MCF 10A (cell line): ENCODE measurements around the gene CLEC4G. TPM values are rescaled to one million over a fixed set of nuclear protein-coding genes. Genes with fewer than 3 reads are reported as not detected.

Source experiments
- Bru-seq: library from RNA; stranded (reverse); fragments of 400-500 nt; gene quantifications from one replicate; lab custom pipeline; 2021; lab: Mats Ljungman, UMichigan
- BruChase-seq, 2 experiments: library from RNA; stranded (reverse); fragments of 400-500 nt; gene quantifications; one replicate each; lab custom pipeline; 2021; lab: Mats Ljungman, UMichigan
- BruUV-seq: library from RNA; stranded (reverse); fragments of 400-500 nt; replicated peaks from 2 replicates; lab custom pipeline; 2021; lab: Mats Ljungman, UMichigan
- CTCF ChIA-PET: fragments of 300-600 bp; sonication (Branson Sonifier 250); formaldehyde crosslinking; extraction: SDS; loops from one replicate; lab custom pipeline; 2021; ENCODE audit warnings: antibody characterized with exemption, inconsistent platforms; lab: Yijun Ruan, JAX
- POLR2A ChIA-PET: fragments of 300-600, 350-650 bp; sonication (Branson Sonifier 250); formaldehyde crosslinking; extraction: SDS; loops from one replicate; lab custom pipeline; 2020; ENCODE audit warnings: antibody characterized with exemption, inconsistent platforms; lab: Yijun Ruan, JAX
- DNase-seq: peaks from one replicate; pipeline ENCODE4 v3.0.0-alpha.2; 2018; ENCODE audit not compliant: unreplicated experiment
- H3K27ac Mint-ChIP-seq: one replicate; pipeline ENCODE4 v1.8.0; 2022; ENCODE audit warnings: mild to moderate bottlenecking, low read depth, mixed read lengths; ENCODE audit not compliant: unreplicated experiment
- H3K27me3 Mint-ChIP-seq: one replicate; pipeline ENCODE4 v1.8.0; 2022; ENCODE audit warnings: mixed read lengths; ENCODE audit not compliant: insufficient read depth, unreplicated experiment
- H3K36me3 Mint-ChIP-seq: one replicate; pipeline ENCODE4 v1.8.0; 2022; ENCODE audit warnings: mild to moderate bottlenecking, moderate library complexity, mixed read lengths; ENCODE audit not compliant: insufficient read depth, unreplicated experiment
- H3K4me1 Mint-ChIP-seq: one replicate; pipeline ENCODE4 v1.8.0; 2022; ENCODE audit warnings: mixed read lengths; ENCODE audit not compliant: insufficient read depth, unreplicated experiment
- H3K4me3 Mint-ChIP-seq: one replicate; pipeline ENCODE4 v1.8.0; 2022; ENCODE audit warnings: mild to moderate bottlenecking, moderate library complexity, mixed read lengths; ENCODE audit not compliant: unreplicated experiment
- H3K9me3 Mint-ChIP-seq: one replicate; pipeline ENCODE4 v1.8.0; 2022; ENCODE audit warnings: mixed read lengths; ENCODE audit not compliant: unreplicated experiment
- intact Hi-C: fragments of 100-400 bp; cut with micrococcal nuclease; formaldehyde crosslinking; loops from 2 replicates; pipeline ENCODE4 v1.14.1; 2022
- long read RNA-seq: library from polyadenylated mRNA; stranded (forward); transcript quantifications from one replicate; pipeline ENCODE4 v2.0.0, GENCODE V29; 2022
- total RNA-seq: library from RNA; stranded (reverse); gene quantifications from 2 replicates; pipeline ENCODE4 v1.2.3, GENCODE V29; 2022
- TF ChIP-seq, protein P1 (sequence below): fragments of 200-600 bp; IDR thresholded peaks from one replicate; pipeline ENCODE4 v1.8.0; 2022; ENCODE audit warnings: antibody characterized with exemption, mild to moderate bottlenecking; ENCODE audit not compliant: unreplicated experiment

CLEC4G gene, protein sequence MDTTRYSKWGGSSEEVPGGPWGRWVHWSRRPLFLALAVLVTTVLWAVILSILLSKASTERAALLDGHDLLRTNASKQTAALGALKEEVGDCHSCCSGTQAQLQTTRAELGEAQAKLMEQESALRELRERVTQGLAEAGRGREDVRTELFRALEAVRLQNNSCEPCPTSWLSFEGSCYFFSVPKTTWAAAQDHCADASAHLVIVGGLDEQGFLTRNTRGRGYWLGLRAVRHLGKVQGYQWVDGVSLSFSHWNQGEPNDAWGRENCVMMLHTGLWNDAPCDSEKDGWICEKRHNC
- total RNA-seq (not detected in 2 replicates), Bru-seq, nascent RNA (not detected), BruChase-seq, experiment 1, labeled RNA remaining after a 6-hour chase (not detected), BruChase-seq, experiment 2, labeled RNA remaining after a 2-hour chase (not detected)
- long read RNA-seq: 0 reads

DNA sequence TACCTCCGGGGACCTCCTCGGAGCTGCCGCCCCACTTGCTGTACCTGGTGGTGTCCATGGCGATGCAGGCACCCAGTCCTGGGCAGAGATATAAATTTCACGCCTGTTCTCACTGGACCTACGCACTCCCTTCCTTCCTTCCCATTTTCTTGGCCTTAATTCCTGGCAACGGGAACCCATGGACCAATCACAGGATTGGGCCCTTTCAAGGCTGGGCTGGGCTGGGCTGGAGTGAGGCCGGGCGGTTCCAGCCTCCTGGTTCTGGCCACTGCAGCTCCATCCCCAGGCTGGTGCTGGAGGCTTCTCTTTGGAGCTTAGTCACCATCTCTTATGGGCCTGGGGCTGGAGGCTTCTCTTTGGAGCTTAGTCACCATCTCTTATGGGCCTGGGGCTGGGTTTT is at the start of gene CLEC4G:
Gene CLEC4G (minus strand): TSS at position 66 of the 400 bp plus-strand sequence. CDS start 8 bp downstream, at position 58.
- TF ChIP-seq, protein P1, sequence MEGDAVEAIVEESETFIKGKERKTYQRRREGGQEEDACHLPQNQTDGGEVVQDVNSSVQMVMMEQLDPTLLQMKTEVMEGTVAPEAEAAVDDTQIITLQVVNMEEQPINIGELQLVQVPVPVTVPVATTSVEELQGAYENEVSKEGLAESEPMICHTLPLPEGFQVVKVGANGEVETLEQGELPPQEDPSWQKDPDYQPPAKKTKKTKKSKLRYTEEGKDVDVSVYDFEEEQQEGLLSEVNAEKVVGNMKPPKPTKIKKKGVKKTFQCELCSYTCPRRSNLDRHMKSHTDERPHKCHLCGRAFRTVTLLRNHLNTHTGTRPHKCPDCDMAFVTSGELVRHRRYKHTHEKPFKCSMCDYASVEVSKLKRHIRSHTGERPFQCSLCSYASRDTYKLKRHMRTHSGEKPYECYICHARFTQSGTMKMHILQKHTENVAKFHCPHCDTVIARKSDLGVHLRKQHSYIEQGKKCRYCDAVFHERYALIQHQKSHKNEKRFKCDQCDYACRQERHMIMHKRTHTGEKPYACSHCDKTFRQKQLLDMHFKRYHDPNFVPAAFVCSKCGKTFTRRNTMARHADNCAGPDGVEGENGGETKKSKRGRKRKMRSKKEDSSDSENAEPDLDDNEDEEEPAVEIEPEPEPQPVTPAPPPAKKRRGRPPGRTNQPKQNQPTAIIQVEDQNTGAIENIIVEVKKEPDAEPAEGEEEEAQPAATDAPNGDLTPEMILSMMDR: no peak
- Mint-ChIP-seq H3K9me3 (no peaks in the 10 kb centered on the region), H3K4me1 (peaks cover 6% of the 10 kb centered on the region), H3K4me3 (no peak within 1 kb of the TSS), H3K27me3 (peaks cover 67% of the 10 kb centered on the region), H3K27ac (no peak within 1 kb of the TSS), H3K36me3 (no peaks in the 10 kb centered on the region)
- intact Hi-C loops: no loop called here
- BruUV-seq: no TSS peak
- ChIA-PET POLR2A (no interaction called here), CTCF (interaction anchor here (1.2 kb wide), 1 partner anchor 164 kb away, joined by 3 read pairs; no protein-coding TSS in a partner anchor)
- DNase-seq: no peak

DNA sequence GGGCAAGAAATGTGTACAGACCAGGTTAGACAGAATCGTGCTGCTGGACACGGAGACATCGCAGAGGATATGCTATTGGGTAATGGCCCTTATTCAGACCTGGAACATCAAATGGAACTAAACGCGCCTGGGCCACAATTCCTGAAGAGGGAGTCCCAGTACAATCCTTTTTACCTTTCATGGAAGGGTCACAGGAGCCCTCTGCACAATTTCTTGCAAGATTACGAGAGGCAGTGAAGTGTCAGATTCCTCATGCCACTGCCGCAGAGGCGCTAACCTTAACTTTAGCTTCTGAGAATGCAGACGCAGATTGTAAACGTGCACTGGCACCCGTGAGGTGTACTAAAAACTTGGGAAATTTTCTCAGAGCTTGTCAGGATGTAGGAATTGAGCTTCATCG is 49.2 kb upstream of the CLEC4G start:
- H3K4me1 Mint-ChIP-seq: peaks cover 18% of the 10 kb centered on the region
- peak; percentile 6 for DNase-seq
- ChIA-PET POLR2A (interaction anchor here (0.7 kb wide), 1 partner anchor 74 kb away, joined by 3 read pairs; no protein-coding TSS in a partner anchor), CTCF (no interaction called here)
- H3K27ac Mint-ChIP-seq: no peak overlapping the region
- no TSS peak for BruUV-seq
- H3K4me3 Mint-ChIP-seq: no peak overlapping the region
- H3K9me3 Mint-ChIP-seq: no peaks in the 10 kb centered on the region
- peaks cover 17% of the 10 kb centered on the region for H3K27me3 Mint-ChIP-seq
- H3K36me3 Mint-ChIP-seq: peaks cover 7% of the 10 kb centered on the region
- TF ChIP-seq, protein P1: no peak
- intact Hi-C loops: no loop called here

DNA sequence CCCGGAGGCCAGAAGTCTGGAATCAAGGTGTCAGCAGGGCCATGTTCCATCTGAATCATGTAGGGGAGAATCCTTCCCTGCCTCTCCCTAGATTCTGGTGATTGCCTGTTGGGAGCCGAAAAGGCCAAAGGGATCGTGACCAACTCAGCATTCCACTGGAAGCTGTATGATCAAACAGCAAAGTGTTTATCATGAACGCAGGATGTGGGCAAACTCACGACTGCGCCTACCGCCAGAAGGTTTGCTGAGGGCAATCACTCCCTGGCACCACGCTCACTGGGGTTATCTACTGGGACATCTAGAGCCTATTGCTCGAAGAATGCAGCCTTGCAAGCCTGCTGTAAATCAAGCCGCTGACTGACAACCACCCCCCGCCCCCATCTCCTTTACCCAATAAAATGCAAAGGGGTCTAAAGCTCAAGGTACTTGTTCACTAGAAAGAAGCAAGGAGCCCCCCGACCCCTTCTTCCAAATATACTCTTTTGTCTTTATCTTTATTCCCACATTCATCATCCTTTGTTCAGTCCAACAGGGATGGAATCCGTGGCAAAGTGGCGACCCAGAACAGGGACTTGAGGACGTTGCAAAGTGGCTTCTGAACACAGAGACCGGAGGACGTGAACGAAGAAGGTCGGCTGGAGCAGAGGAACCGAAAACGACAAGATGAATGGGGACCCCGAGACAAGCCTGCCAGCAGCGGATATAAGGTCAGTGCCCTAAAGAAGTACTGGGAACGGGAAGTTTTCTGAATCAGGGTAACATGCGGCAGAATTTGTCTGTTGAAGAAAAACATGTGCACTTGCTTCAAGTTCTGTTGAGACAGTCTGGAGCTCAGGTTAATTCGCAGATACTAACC is 47.9 kb upstream of the CLEC4G start:
- intact Hi-C loops: no loop called here
- Mint-ChIP-seq H3K27ac (no peak overlapping the region), H3K27me3 (peaks cover 17% of the 10 kb centered on the region), H3K36me3 (no peaks in the 10 kb centered on the region), H3K4me3 (no peak overlapping the region), H3K4me1 (peaks cover 16% of the 10 kb centered on the region), H3K9me3 (no peaks in the 10 kb centered on the region)
- DNase-seq: no peak
- TF ChIP-seq, protein P1: no peak
- no TSS peak for BruUV-seq
- ChIA-PET CTCF (interaction anchor here (0.5 to 1.4 kb wide), 3 partner anchors 99 to 1251 kb away, joined by 3 read pairs; partner anchors contain the start of gene TRAPPC5), POLR2A (interaction anchor here (1.6 kb wide), 1 partner anchor 19 kb away, joined by 3 read pairs; no protein-coding TSS in a partner anchor)
